ENCODE measurements around the gene CCDC183. TPM values are rescaled to one million over a fixed set of nuclear protein-coding genes. Genes with fewer than 3 reads are reported as not detected.

Gene CCDC183
- total and polyA plus RNA-seq, 2 of the 4 experiments (the other 2 are of a cell fraction): under 0.01 to 0.29 TPM

- in situ Hi-C loops (cut with MboI; ENCODE audit: low sequenced_read_pairs): no loop called here
- H2BK20ac ChIP-seq (ENCODE audit: low read depth, low read length): no peak overlapping the region
- no peak overlapping the region for H2BK15ac ChIP-seq (ENCODE audit: low read depth, low read length)
- no peaks in the 10 kb centered on the region for H3K27me3 ChIP-seq (ENCODE audit: control insufficient read depth, insufficient read depth, low read length)
- CTCF ChIA-PET: interaction anchor here (2.0 kb wide), 1 partner anchor 16 kb away, joined by 4 read pairs; no protein-coding TSS in a partner anchor
- H3K56ac ChIP-seq (ENCODE audit: extremely low read depth, insufficient read depth, low read length): no peak overlapping the region
- H3K18ac ChIP-seq (ENCODE audit: low read depth, low read length): no peak overlapping the region
- no peaks in the 10 kb centered on the region for H3K4me1 ChIP-seq (ENCODE audit: control insufficient read depth, insufficient read depth, low read length)
- no peak overlapping the region for H2AK9ac ChIP-seq (replicated peaks; ENCODE audit: low read depth, low read length, poor library complexity)
- no TSS peak for BruUV-seq (replicated peaks)
- no peak overlapping the region for H2AK5ac ChIP-seq (ENCODE audit: low read depth, low read length)
- no peak overlapping the region for H3K23ac ChIP-seq (ENCODE audit: low read depth, low read length)
- no peak overlapping the region for H4K5ac ChIP-seq (ENCODE audit: low read depth, low read length)
- H3K9me3 ChIP-seq (ENCODE audit: control insufficient read depth, insufficient read depth, low read length): no peaks in the 10 kb centered on the region
- no peak overlapping the region for H3K14ac ChIP-seq (replicated peaks; ENCODE audit: low read depth, low read length)
- H2BK5ac ChIP-seq (ENCODE audit: low read depth, low read length, poor library complexity, severe bottlenecking): no peak overlapping the region
- H2BK120ac ChIP-seq (ENCODE audit: low read depth, low read length): no peak overlapping the region
- H3K9ac ChIP-seq (ENCODE audit: low read depth, low read length): no peak overlapping the region
- WGBS, 2 experiments (ENCODE audit: extremely low coverage in 2 of 2, insufficient read length in 1 of 2): 86% methylated on average over 4 of the region's 24 CpGs; no CpG with 5 or more reads in 1 of the 2 experiments
- H4K91ac ChIP-seq (ENCODE audit: insufficient read depth, low read depth, low read length): no peak overlapping the region
- no peaks in the 10 kb centered on the region for H3K9me1 ChIP-seq (ENCODE audit: insufficient read depth, low read length)
- POLR2A ChIA-PET (ENCODE audit: unreplicated experiment): no interaction called here
- peaks cover 7% of the 10 kb centered on the region for H4K20me1 ChIP-seq (ENCODE audit: insufficient read depth, low read length)
- intact Hi-C loops (cut with micrococcal nuclease): no loop called here
- DNase-seq: no peak
- peaks cover 64% of the 10 kb centered on the region for H3K36me3 ChIP-seq (ENCODE audit: control insufficient read depth, insufficient read depth, low read length)
- dilution Hi-C loops (cut with HindIII; ENCODE audit: low sequenced_read_pairs, unreplicated experiment): no loop called here
- peaks cover 5 to 14% of the 10 kb centered on the region in 2 experiments; a peak in 2 of 4 replicates for H3K79me1 ChIP-seq (ENCODE audit: low read depth in 1 of 2, low read length in 2 of 2)
- H3K27ac ChIP-seq (ENCODE audit: insufficient read depth, low read length): no peak overlapping the region
- H3K4ac ChIP-seq (ENCODE audit: low read depth, low read length): no peak overlapping the region
- H2AFZ ChIP-seq (replicated peaks; ENCODE audit: low read length, poor library complexity): no peak overlapping the region
- no peak overlapping the region for H3K4me3 ChIP-seq (ENCODE audit: insufficient read depth, low read depth, low read length)
- TF ChIP-seq CTCF (conservative IDR thresholded peaks at IDR 0.05; ENCODE audit: low read depth, low read length) (no peak), POLR2A (IDR thresholded peaks at IDR 0.05; ENCODE audit: low read depth, low read length) (no peak), CEBPB (IDR thresholded peaks at IDR 0.05; ENCODE audit: low read depth, low read length) (no peak), RCOR1 (IDR thresholded peaks at IDR 0.05; ENCODE audit: insufficient replicate concordance, low read length) (no peak), MAFK (IDR thresholded peaks at IDR 0.05; ENCODE audit: low read depth, low read length) (no peak), SMC3 (IDR thresholded peaks at IDR 0.05; ENCODE audit: low read depth, low read length) (no peak), BHLHE40 (IDR thresholded peaks at IDR 0.05; ENCODE audit: low read depth, low read length) (no peak), CHD1 (IDR thresholded peaks at IDR 0.05; ENCODE audit: low read depth, low read length) (no peak), ELK1 (IDR thresholded peaks at IDR 0.05; ENCODE audit: borderline replicate concordance, low read depth, low read length) (no peak), RFX5 (IDR thresholded peaks at IDR 0.05; ENCODE audit: low read depth, low read length) (no peak), USF2 (IDR thresholded peaks at IDR 0.05; ENCODE audit: low read depth, low read length) (no peak), FOS (IDR thresholded peaks at IDR 0.05; ENCODE audit: low read depth, low read length) (no peak), RAD21 (IDR thresholded peaks at IDR 0.05; ENCODE audit: low read length) (no peak), MAZ (IDR thresholded peaks at IDR 0.05; ENCODE audit: borderline replicate concordance, low read depth, low read length) (no peak)
- ATAC-seq (ENCODE audit: low read depth): no peak
- H3K4me2 ChIP-seq (ENCODE audit: low read depth, low read length): no peak overlapping the region
- H4K8ac ChIP-seq (ENCODE audit: low read depth in 2 of 2, low read length in 2 of 2): no peak overlapping the region
Observed at GRCh38 chr9:136826703-136827582, 30.8 kb downstream of the CCDC183 start.
